K562 (cell line): ENCODE measurements around the gene FHIT. TPM values are rescaled to one million over a fixed set of nuclear protein-coding genes. Genes with fewer than 3 reads are reported as not detected.

ENCODE experiments used
- ATAC-seq: fragments of 200-7000 bp; cut with Tn5 transposase; 3 replicates; pipeline ENCODE4 v1.9.1; 2020; ENCODE audit warnings: moderate library complexity
- BruUV-seq: library from RNA; stranded (reverse); fragments of 400-500 nt; replicated peaks from 2 replicates; lab custom pipeline; 2021; lab: Mats Ljungman, UMichigan
- CTCF ChIA-PET: fragments of 300-600 bp; formaldehyde crosslinking; extraction: SDS; loops from one replicate; lab custom pipeline; 2021; ENCODE audit warnings: low intra/inter-chr PET ratio; lab: Yijun Ruan, JAX
- POLR2A ChIA-PET: fragments of 300-600, 350-650 bp; sonication (Branson Sonifier 250); formaldehyde crosslinking; extraction: SDS; loops from one replicate; lab custom pipeline; 2021; ENCODE audit warnings: antibody characterized with exemption, inconsistent platforms; lab: Yijun Ruan, JAX
- DNase-seq, 4 experiments: peaks; one replicate each; pipeline versions ENCODE4 v3.0.0 to v3.0.0-alpha.2; 2011 to 2018; ENCODE audit warnings: low spot score in 3 of 4, mixed read lengths in 3 of 4; ENCODE audit errors: extremely low read depth in 1 of 4
- FAIRE-seq: peaks from 2 replicates; lab custom pipeline; 2011; peaks lifted over from hg19 to GRCh38; lab: Jason Lieb, UNC
- H2AFZ ChIP-seq: 2 replicates; pipeline ENCODE4 v1.6.0; 2011; ENCODE audit warnings: low read depth, low read length, control low read depth, inconsistent platforms
- H3K27ac ChIP-seq: fragments of 200-600 bp; 3 replicates; pipeline ENCODE4 v1.8.0; 2011; ENCODE audit warnings: low read depth, mild to moderate bottlenecking, control low read depth, inconsistent platforms, low read length, moderate library complexity, mixed read lengths; ENCODE audit errors: extremely low read depth
- H3K27me3 ChIP-seq, 2 experiments: fragments of 300-600 bp in 1 of 2; 2 replicates in 1 of 2; 3 replicates in 1 of 2; pipeline versions ENCODE4 v1.6.0 to v1.8.0; 2011; ENCODE audit warnings: inconsistent platforms in 2 of 2, low read length in 2 of 2, mild to moderate bottlenecking in 1 of 2, mixed read lengths in 1 of 2, moderate library complexity in 1 of 2; ENCODE audit not compliant: control insufficient read depth in 2 of 2, insufficient read depth in 2 of 2
- H3K36me3 ChIP-seq: fragments of 300-600 bp; 3 replicates; pipeline ENCODE4 v1.8.0; 2011; ENCODE audit warnings: mild to moderate bottlenecking, low read length, inconsistent platforms; ENCODE audit not compliant: control insufficient read depth, insufficient read depth
- H3K4me1 ChIP-seq, 2 experiments: fragments of 200-600 bp in 1 of 2; replicated peaks in 1 of 2; 2 replicates in 1 of 2; 3 replicates in 1 of 2; pipeline versions ENCODE4 v1.5.1 to v1.8.0; 2011; ENCODE audit warnings: inconsistent platforms in 2 of 2, low read length in 2 of 2, mild to moderate bottlenecking in 1 of 2, mixed read lengths in 1 of 2, moderate library complexity in 1 of 2; ENCODE audit not compliant: control insufficient read depth in 2 of 2, insufficient read depth in 2 of 2
- H3K4me2 ChIP-seq: 2 replicates; pipeline ENCODE4 v1.6.1; 2011; ENCODE audit warnings: low read length, control low read depth, inconsistent platforms, mixed read lengths; ENCODE audit not compliant: insufficient read depth
- H3K4me3 ChIP-seq: fragments of 200-600 bp; sonication (generic), shearing (Covaris generic); 2 replicates; pipeline ENCODE4 v1.5.1; 2016; ENCODE audit warnings: control low read depth, inconsistent platforms
- H3K79me2 ChIP-seq: fragments of 200-600 bp; 3 replicates; pipeline ENCODE4 v1.8.0; 2011; ENCODE audit warnings: low read length, inconsistent platforms; ENCODE audit not compliant: control insufficient read depth, insufficient read depth
- H3K9ac ChIP-seq, 2 experiments: 2 replicates each; pipeline versions ENCODE4 v1.6.0 to v1.6.1; 2011; ENCODE audit warnings: low read depth in 2 of 2, low read length in 2 of 2, control low read depth in 1 of 2, inconsistent platforms in 1 of 2, mild to moderate bottlenecking in 1 of 2, mixed read lengths in 1 of 2; ENCODE audit not compliant: insufficient read depth in 1 of 2
- H3K9me1 ChIP-seq: one replicate; pipeline ENCODE4 v1.6.0; 2011; ENCODE audit warnings: inconsistent platforms, mild to moderate bottlenecking, low read length, moderate library complexity; ENCODE audit not compliant: control insufficient read depth, insufficient read depth
- H3K9me3 ChIP-seq: replicated peaks from 2 replicates; pipeline ENCODE4 v1.5.1; 2011; ENCODE audit warnings: low read depth, low read length, inconsistent platforms; ENCODE audit not compliant: control insufficient read depth, insufficient read depth
- H4K20me1 ChIP-seq: replicated peaks from 2 replicates; pipeline ENCODE4 v1.6.1; 2011; ENCODE audit warnings: low read length, inconsistent platforms, mixed read lengths; ENCODE audit not compliant: control insufficient read depth, insufficient read depth
- GTF2F1 ChIP-seq: IDR thresholded peaks from 2 replicates; pipeline ENCODE4 v1.6.1; 2011; ENCODE audit warnings: low read depth, low read length, improper control_type of control experiment
- HDAC3 ChIP-seq: fragments of 450-650 bp; IDR thresholded peaks from 2 replicates; pipeline ENCODE4 v1.6.1; 2018; ENCODE audit warnings: borderline replicate concordance, mild to moderate bottlenecking, moderate library complexity; ENCODE audit not compliant: partially characterized antibody
- NFE2 ChIP-seq: IDR thresholded peaks from 2 replicates; pipeline ENCODE4 v1.6.1; 2014; ENCODE audit warnings: antibody characterized with exemption, low read depth
- SIN3A ChIP-seq, 2 experiments: fragments of 150-350 bp in 1 of 2; IDR thresholded peaks; 2 replicates each; pipeline ENCODE4 v1.6.1; 2011 to 2016; ENCODE audit warnings: borderline replicate concordance in 2 of 2, low read depth in 2 of 2, low read length in 2 of 2, mild to moderate bottlenecking in 2 of 2, moderate library complexity in 2 of 2; ENCODE audit not compliant: control insufficient read depth in 1 of 2
- SNIP1 ChIP-seq: fragments of 450-650 bp; IDR thresholded peaks from 2 replicates; pipeline ENCODE4 v1.7.1; 2017; ENCODE audit warnings: low read depth, mild to moderate bottlenecking
- SRSF3 ChIP-seq: fragments of 200-400 bp; formaldehyde crosslinking; IDR thresholded peaks from 2 replicates; pipeline ENCODE4 v1.6.1; 2016; ENCODE audit warnings: mild to moderate bottlenecking, low read length, moderate library complexity; ENCODE audit not compliant: insufficient read depth
- TCF7L2 ChIP-seq: fragments of 150-350 bp; IDR thresholded peaks from 2 replicates; pipeline ENCODE4 v1.6.1; 2016; ENCODE audit warnings: low read depth, mild to moderate bottlenecking, low read length, moderate library complexity
- ZNF140 ChIP-seq: fragments of 250-450 bp; sonication (Bioruptor Pico); IDR thresholded peaks from 2 replicates; pipeline ENCODE4 v1.8.0; 2021; ENCODE audit warnings: moderate library complexity, mild to moderate bottlenecking, inconsistent platforms
- ZNF584 ChIP-seq: fragments of 200-800 bp; sonication (Bioruptor generic); IDR thresholded peaks from 2 replicates; pipeline ENCODE4 v1.6.1; 2016; ENCODE audit warnings: low read depth, mild to moderate bottlenecking, missing genetic modification characterization, missing compliant biosample characterization
- WGBS: fragments of 100-300 bp; shearing (Covaris generic); methylation state at CpG from one replicate; pipeline ENCODE4 v1.1.6; 2016; ENCODE audit warnings: low coverage, mixed read lengths; ENCODE audit not compliant: insufficient coverage; ENCODE audit errors: missing lambda C conversion rate; 5-methylcytosine and 5-hydroxymethylcytosine counted together
- in situ Hi-C: fragments of 300-500 bp; cut with MboI; formaldehyde crosslinking; loops from 4 replicates; pipeline ENCODE4 v1.15.0; 2018; ENCODE audit warnings: inconsistent platforms, mixed read lengths
- intact Hi-C: fragments of 100-400 bp; cut with micrococcal nuclease; formaldehyde crosslinking; loops from 2 replicates; pipeline ENCODE4 v1.14.2; 2022
- polyA plus RNA-seq, 8 experiments: library from polyadenylated mRNA; depleted of rRNA in 4 of 8; stranded (reverse) in 5 of 8; unstranded in 3 of 8; fragments of >200 nt; fragmentation: Nextera tagmentation in 2 of 8; fragmentation: Illumina TruSeq in 1 of 8; extraction: Ambion mirVana in 2 of 8; extraction: Trizol in 1 of 8; gene quantifications; 2 replicates each; pipeline versions ENCODE4 v1.2.1 to v1.2.3, GENCODE V29; 2011 to 2014; ENCODE audit warnings: inconsistent platforms in 1 of 8, missing spikeins in 1 of 8
- total RNA-seq, 7 experiments: library from RNA; depleted of rRNA in 6 of 7; stranded (reverse); fragments of >200 nt in 6 of 7; fragmentation: Illumina TruSeq in 2 of 7; extraction: Trizol in 2 of 7; gene quantifications; 2 replicates each; pipeline versions ENCODE4 v1.2.1 to v1.2.3, GENCODE V29; 2011 to 2021; ENCODE audit warnings: low replicate concordance in 1 of 7
- TF ChIP-seq, protein P1 (sequence below): fragments of 450-650 bp; IDR thresholded peaks from 2 replicates; pipeline ENCODE4 v1.6.1; 2016
- TF ChIP-seq, protein P2 (sequence below): fragments of 450-650 bp; formaldehyde crosslinking; IDR thresholded peaks from 2 replicates; pipeline ENCODE4 v1.4.0; 2020; ENCODE audit warnings: mild to moderate bottlenecking, mixed read lengths
- TF ChIP-seq, protein P3 (sequence below): fragments of 450-650 bp; IDR thresholded peaks from 2 replicates; pipeline ENCODE4 v1.6.1; 2016; ENCODE audit warnings: missing biosample characterization, missing genetic modification characterization

Gene FHIT
- total and polyA plus RNA-seq, 9 of the 15 experiments (the other 6 are each of a cell fraction or from before 2014, with no cell fraction given): 1.7 to 9.1 (median 4.3) TPM

DNA sequence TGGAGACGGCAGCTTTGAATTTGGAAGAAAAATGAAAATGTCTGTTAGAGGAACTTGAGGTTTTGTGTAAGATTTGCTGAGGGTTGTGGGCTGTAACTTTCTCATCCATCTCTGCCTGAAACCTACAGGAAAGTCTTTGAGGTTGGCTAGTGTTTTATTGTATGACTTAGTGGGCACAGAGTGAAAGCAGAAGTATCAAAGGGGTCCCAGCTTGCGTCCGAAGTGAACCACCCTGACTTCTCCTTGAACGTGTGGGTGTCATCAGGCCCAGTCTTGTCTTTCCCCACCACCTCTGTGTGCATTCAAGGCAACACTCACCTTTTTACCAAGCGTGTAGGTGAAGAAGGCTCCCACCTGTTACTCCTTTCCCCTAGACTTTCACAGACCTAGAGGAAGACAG is 1519.3 kb downstream of the FHIT start:
- CTCF ChIA-PET: no interaction called here
- FAIRE-seq (no peak), DNase-seq (no peak)
- Histone ChIP-seq H3K27me3 (no peaks in the 10 kb centered on the region; a peak in 1 of 5 replicates), H3K4me1 (no peaks in the 10 kb centered on the region; a peak in 2 of 5 replicates), H4K20me1 (no peaks in the 10 kb centered on the region), H3K79me2 (no peaks in the 10 kb centered on the region), H3K4me3 (no peak overlapping the region), H3K9me3 (no peaks in the 10 kb centered on the region), H3K4me2 (no peak overlapping the region), H3K36me3 (no peaks in the 10 kb centered on the region)
- WGBS: 30% methylated on average over 4 of the region's 5 CpGs
- intact Hi-C loops: no loop called here
- BruUV-seq: no TSS peak
- POLR2A ChIA-PET: no interaction called here
- in situ Hi-C loops: no loop called here
- TF ChIP-seq, protein P1, sequence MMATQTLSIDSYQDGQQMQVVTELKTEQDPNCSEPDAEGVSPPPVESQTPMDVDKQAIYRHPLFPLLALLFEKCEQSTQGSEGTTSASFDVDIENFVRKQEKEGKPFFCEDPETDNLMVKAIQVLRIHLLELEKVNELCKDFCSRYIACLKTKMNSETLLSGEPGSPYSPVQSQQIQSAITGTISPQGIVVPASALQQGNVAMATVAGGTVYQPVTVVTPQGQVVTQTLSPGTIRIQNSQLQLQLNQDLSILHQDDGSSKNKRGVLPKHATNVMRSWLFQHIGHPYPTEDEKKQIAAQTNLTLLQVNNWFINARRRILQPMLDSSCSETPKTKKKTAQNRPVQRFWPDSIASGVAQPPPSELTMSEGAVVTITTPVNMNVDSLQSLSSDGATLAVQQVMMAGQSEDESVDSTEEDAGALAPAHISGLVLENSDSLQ: no peak
- TF ChIP-seq ZNF584 (CRISPR knock-in tag) (no peak), SNIP1 (no peak)
- TF ChIP-seq, all 486 proteins: peak for 0
- H3K9ac ChIP-seq: no peak overlapping the region
- no peak for ATAC-seq
- no peaks in the 10 kb centered on the region for H3K9me1 ChIP-seq
- H3K27ac ChIP-seq: no peak overlapping the region
- no peak overlapping the region for H2AFZ ChIP-seq

DNA sequence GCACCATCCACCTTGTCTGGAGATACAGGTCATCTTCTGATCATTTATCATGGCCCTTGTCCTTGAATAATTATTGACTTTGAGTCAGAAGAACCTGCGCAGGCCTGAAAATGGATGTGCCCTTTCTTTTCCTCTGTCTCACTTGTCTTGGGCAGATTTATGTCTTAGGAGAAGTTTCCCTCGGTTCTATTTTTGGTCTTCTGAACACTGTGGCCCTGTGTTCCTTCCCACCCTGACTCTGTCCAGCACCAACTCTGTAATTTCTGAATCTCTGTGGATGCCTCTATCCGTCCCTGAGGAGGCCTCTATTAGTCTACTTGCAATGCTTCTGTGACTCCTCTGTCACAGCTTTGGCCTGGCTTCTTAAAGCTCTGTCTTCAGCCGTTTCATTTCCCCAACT is 1520.7 kb downstream of the FHIT start:
- no peak overlapping the region for H3K27ac ChIP-seq
- H2AFZ ChIP-seq: no peak overlapping the region
- ChIA-PET POLR2A (no interaction called here), CTCF (no interaction called here)
- no peaks in the 10 kb centered on the region; a peak in 2 of 5 replicates for H3K4me1 ChIP-seq
- DNase-seq (no peak), ATAC-seq (no peak), FAIRE-seq (no peak)
- 16% methylated on average over 3 of the region's 4 CpGs for WGBS
- no peak overlapping the region for H3K4me2 ChIP-seq
- H3K79me2 ChIP-seq: no peaks in the 10 kb centered on the region
- no peaks in the 10 kb centered on the region for H4K20me1 ChIP-seq
- intact Hi-C loops (no loop called here), in situ Hi-C loops (no loop called here)
- no peaks in the 10 kb centered on the region; a peak in 1 of 5 replicates for H3K27me3 ChIP-seq
- no peaks in the 10 kb centered on the region for H3K9me3 ChIP-seq
- no TSS peak for BruUV-seq
- no peak overlapping the region for H3K9ac ChIP-seq
- H3K4me3 ChIP-seq: no peak overlapping the region
- no peaks in the 10 kb centered on the region for H3K36me3 ChIP-seq
- H3K9me1 ChIP-seq: no peaks in the 10 kb centered on the region
- TF ChIP-seq HDAC3: no peak
- TF ChIP-seq, protein P2, sequence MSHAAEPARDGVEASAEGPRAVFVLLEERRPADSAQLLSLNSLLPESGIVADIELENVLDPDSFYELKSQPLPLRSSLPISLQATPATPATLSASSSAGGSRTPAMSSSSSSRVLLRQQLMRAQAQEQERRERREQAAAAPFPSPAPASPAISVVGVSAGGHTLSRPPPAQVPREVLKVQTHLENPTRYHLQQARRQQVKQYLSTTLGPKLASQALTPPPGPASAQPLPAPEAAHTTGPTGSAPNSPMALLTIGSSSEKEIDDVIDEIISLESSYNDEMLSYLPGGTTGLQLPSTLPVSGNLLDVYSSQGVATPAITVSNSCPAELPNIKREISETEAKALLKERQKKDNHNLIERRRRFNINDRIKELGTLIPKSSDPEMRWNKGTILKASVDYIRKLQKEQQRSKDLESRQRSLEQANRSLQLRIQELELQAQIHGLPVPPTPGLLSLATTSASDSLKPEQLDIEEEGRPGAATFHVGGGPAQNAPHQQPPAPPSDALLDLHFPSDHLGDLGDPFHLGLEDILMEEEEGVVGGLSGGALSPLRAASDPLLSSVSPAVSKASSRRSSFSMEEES (CRISPR knock-in tag): no peak
- TF ChIP-seq, protein P3, sequence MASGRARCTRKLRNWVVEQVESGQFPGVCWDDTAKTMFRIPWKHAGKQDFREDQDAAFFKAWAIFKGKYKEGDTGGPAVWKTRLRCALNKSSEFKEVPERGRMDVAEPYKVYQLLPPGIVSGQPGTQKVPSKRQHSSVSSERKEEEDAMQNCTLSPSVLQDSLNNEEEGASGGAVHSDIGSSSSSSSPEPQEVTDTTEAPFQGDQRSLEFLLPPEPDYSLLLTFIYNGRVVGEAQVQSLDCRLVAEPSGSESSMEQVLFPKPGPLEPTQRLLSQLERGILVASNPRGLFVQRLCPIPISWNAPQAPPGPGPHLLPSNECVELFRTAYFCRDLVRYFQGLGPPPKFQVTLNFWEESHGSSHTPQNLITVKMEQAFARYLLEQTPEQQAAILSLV: no peak
- no peak for TF ChIP-seq SRSF3
- no peak for TF ChIP-seq NFE2
- no peak for TF ChIP-seq ZNF140
- TF ChIP-seq SIN3A (IDR thresholded peaks at IDR 0.05; ENCODE audit: borderline replicate concordance in 2 of 2, control insufficient read depth in 1 of 2, low read depth in 2 of 2, low read length in 2 of 2): no peak
- no peak for TF ChIP-seq TCF7L2
- no peak for TF ChIP-seq GTF2F1
